GM21737 (cell line): Measurements from ENCODE around the gene NOC4L.

Experiments used
- ATAC-seq: cut with Tn5 transposase; IDR thresholded peaks from one replicate; pipeline ENCODE4 v1.9.1; 2021; ENCODE audit warnings: mild to moderate bottlenecking, moderate library complexity; ENCODE audit not compliant: unreplicated experiment

NOC4L gene

GRCh38 chr12:132168311-132169031 is 24.2 kb downstream of the NOC4L start:
- ATAC-seq: no peak

GRCh38 chr12:132169376-132169775 is 25.1 kb downstream of the NOC4L start:
- ATAC-seq: no peak

GRCh38 chr12:132170094-132170636 is 25.9 kb downstream of the NOC4L start:
- ATAC-seq: no peak

GRCh38 chr12:132170637-132171292 is 26.5 kb downstream of the NOC4L start:
- no peak for ATAC-seq

GRCh38 chr12:132171293-132171967 is 27.2 kb downstream of the NOC4L start:
- no peak for ATAC-seq

- no peak for ATAC-seq
Observed at GRCh38 chr12:132171968-132172521, 27.8 kb downstream of the NOC4L start.

- ATAC-seq: no peak
Observed at GRCh38 chr12:132172619-132173018, 28.4 kb downstream of the NOC4L start.

- ATAC-seq: no peak
Observed at GRCh38 chr12:132173135-132174014, 29.1 kb downstream of the NOC4L start.

GRCh38 chr12:132174015-132174838 is 30.0 kb downstream of the NOC4L start:
- no peak for ATAC-seq

GRCh38 chr12:132174839-132175490 is 30.7 kb downstream of the NOC4L start:
- ATAC-seq: no peak

GRCh38 chr12:132175496-132176384 is 31.5 kb downstream of the NOC4L start:
- no peak for ATAC-seq

- no peak for ATAC-seq
Observed at GRCh38 chr12:132176385-132176919, 32.2 kb downstream of the NOC4L start.

- no peak for ATAC-seq
Observed at GRCh38 chr12:132176920-132177551, 32.8 kb downstream of the NOC4L start.

GRCh38 chr12:132178316-132178715 is 34.1 kb downstream of the NOC4L start:
- ATAC-seq: no peak

- no peak for ATAC-seq
Observed at GRCh38 chr12:132178801-132179401, 34.6 kb downstream of the NOC4L start.

- no peak for ATAC-seq
Observed at GRCh38 chr12:132179431-132180362, 35.4 kb downstream of the NOC4L start.
